NCI-H1092 treated with DMSO at 0.1 percent for 48 hours (cell line): ENCODE results near the gene SLPI.

Source experiments
- DNase-seq: peaks from one replicate; lab custom pipeline; 2025; lab: John Stamatoyannopoulos, UW

The SLPI gene, protein sequence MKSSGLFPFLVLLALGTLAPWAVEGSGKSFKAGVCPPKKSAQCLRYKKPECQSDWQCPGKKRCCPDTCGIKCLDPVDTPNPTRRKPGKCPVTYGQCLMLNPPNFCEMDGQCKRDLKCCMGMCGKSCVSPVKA

GRCh38 chr20:45254383-45255262 lies at the start of gene SLPI:
Gene SLPI (minus strand): TSS chr20:45254564. CDS start chr20:45254543, 21 bp downstream.
- no peak for DNase-seq

GRCh38 chr20:45303586-45304463 lies 49.5 kb upstream of the SLPI start:
- no peak for DNase-seq

- DNase-seq = no peak
Measured at GRCh38 chr20:45301824-45302271, 47.5 kb upstream of the SLPI start.

- no peak for DNase-seq
Measured at GRCh38 chr20:45300961-45301360, 46.6 kb upstream of the SLPI start.

DNA sequence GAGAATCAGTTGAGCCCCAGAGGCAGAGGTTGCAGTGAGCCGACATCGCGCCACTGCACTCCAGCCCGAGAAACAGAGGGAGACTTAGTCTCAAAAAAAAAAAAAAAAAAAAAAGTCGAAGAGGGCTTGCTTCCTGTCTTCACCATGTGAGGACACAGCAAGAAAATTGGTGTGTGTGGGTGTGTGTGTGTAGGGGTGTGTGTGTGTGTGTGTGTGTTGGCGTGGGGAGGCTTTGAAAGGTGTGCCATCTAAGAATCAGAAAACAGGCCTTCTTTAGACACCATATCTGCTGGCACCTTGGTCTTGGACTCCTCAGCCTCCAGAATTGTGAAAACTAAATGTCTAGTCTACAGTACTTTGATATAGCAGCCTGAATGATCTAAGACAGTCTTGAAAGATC lies 45.4 kb upstream of the SLPI start:
- DNase-seq = no peak

GRCh38 chr20:45297786-45298497 lies 43.6 kb upstream of the SLPI start:
- no peak for DNase-seq

GRCh38 chr20:45294659-45295058 lies 40.3 kb upstream of the SLPI start:
- DNase-seq = no peak

GRCh38 chr20:45294003-45294368 lies 39.6 kb upstream of the SLPI start:
- no peak for DNase-seq

- DNase-seq = peak; percentile 57
Measured at GRCh38 chr20:45293041-45294002, 39.0 kb upstream of the SLPI start.

- DNase-seq = no peak
Measured at GRCh38 chr20:45292343-45292742, 38.0 kb upstream of the SLPI start.

- DNase-seq = no peak
Measured at GRCh38 chr20:45291526-45291925, 37.2 kb upstream of the SLPI start.

DNA sequence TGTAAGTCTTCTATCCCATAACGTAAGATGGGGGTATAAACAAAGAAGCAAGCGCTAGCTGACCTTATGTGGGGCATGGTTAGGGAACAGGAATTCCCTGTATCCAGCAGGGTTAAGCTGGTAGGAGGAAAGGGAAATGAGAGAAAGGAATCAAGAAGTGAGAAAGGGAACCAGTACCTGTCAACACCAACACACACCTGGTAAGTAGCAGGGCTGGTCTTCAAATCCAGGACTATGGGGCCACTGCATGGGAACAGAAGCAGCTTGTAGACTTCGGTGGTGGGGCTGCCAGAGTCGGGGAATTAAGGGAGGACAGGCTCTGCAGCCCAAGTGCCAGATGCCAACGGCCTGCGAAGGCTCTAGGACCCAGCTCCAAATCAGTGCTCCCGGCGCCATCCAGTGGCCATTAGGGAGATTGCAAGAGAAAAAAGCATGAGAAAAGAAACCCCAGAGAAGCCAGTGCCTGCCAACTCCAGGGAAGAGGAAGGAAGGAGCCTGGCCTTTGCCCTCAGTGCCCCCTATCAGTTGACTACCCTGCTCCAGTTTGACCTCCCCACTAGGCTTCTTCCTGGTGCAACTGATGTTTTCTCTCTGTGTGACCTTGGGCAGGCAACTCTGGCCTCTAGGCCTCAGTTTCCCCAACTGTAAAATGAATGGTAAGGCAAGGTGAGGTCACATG lies 36.5 kb upstream of the SLPI start:
- peak; percentile 74 for DNase-seq

DNA sequence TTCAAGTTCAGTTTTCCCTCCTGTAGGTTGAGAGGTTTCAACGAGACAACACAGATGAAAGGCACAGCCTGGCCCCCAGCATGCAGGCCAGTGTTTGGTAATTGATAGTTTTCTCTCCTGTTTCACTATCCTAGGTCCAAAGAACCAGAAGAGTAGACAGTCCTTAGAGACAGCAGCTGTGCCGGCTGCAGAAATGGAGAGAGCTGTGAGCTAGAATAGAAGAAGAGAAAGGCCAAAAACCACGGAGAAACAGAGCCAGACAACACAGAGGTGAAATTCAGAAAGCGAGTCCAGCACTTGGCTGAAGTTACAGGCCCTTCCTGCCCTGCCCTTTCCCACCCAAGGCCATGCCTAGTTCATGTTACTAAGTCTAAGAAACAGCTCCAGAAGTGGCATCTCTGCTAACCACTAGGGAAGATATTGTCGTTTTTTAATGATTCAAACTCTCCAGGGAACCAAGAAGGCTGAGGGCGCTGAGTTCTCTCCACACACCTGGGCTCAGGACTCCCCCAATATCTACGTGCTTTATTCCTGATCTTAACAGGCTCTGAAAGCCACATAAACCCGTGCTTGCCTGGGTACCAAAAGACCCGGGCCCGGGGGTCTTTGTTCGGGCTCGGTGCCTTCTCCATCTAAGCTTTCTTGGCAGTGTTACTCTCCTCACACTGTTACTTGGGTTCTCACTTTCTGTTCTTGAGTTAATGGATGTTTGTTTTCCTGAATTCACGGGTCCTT lies 35.7 kb upstream of the SLPI start:
- DNase-seq = no peak

DNA sequence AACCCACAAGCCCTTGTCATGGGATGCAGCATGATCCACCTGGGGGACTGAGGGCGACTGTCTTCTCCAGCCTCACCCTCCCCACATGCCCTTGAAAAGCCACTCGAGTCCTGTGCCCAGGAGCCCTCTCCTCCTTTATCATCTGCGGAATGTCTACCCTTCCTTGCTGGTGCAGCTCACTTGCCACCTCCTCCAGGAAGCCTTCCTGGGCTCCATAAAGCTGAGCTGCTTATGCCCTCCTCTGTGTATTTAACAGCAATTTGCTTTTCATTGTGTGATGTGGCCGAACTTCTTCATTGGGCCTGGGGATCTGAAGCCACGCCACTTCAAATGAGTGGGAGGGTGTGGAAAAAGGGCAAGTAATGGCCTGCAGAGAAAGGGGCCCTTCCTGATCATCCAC lies 34.5 kb upstream of the SLPI start:
- DNase-seq = no peak

- no peak for DNase-seq
Measured at GRCh38 chr20:45288376-45288775, 34.0 kb upstream of the SLPI start.

- DNase-seq = no peak
Measured at GRCh38 chr20:45283551-45284057, 29.2 kb upstream of the SLPI start.

- DNase-seq = no peak
Measured at GRCh38 chr20:45282700-45283550, 28.6 kb upstream of the SLPI start.

- DNase-seq = no peak
Measured at GRCh38 chr20:45279992-45280391, 25.6 kb upstream of the SLPI start.
